Measurements from ENCODE around the gene FMN1. TPM values are rescaled to one million over a fixed set of nuclear protein-coding genes. Genes with fewer than 3 reads are reported as not detected.

FMN1 gene
- total and polyA plus RNA-seq, 10 donors = 0.43 to 42.1 (median 8.6) TPM

DNA sequence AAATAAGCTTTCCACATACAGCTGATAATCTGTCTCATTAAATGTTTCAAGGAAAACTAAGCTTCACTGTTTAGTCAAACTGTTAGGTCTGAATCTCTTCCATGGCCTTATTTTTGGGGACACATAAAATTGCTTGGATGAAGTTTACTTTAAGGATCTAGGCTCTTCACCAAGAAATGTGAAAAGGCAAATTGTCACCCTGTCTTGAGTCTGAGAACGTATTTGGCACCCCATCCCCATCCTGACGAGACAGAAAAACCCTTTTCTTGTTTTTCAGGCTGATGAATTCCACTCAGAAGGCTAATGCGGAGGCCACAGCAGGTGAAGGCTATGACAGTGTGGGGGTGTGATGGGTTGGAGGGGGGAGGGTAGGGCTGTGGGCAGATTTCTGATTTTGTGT is 250.1 kb downstream of the FMN1 start:
- H3K36me3 ChIP-seq = no peaks in the 10 kb centered on the region
- no peak overlapping the region for H3K27ac ChIP-seq
- H3K27me3 ChIP-seq (replicated peaks in 1 of 7) = no peaks in the 10 kb centered on the region
- H3K9me3 ChIP-seq = peaks cover 0 to 4% (median 0%) of the 10 kb centered on the region in 8 donors
- intact Hi-C loops (cut with DNase I; ENCODE audit: low total_unique reads) = no loop called here
- WGBS, 5 donors = 77 to 93% (median 89%) methylated on average over 3 of the region's 3 CpGs
- no peak for DNase-seq
- H3K4me1 ChIP-seq = no peaks in the 10 kb centered on the region
- H3K4me3 ChIP-seq = no peak overlapping the region
- TF ChIP-seq POLR2A (IDR thresholded peaks at IDR 0.05) (no peak), CTCF (IDR thresholded peaks at IDR 0.05 in 8 of 11, conservative IDR thresholded peaks at IDR 0.05 in 3 of 11) (no peak), POLR2AphosphoS5 (IDR thresholded peaks at IDR 0.05) (no peak)

DNA sequence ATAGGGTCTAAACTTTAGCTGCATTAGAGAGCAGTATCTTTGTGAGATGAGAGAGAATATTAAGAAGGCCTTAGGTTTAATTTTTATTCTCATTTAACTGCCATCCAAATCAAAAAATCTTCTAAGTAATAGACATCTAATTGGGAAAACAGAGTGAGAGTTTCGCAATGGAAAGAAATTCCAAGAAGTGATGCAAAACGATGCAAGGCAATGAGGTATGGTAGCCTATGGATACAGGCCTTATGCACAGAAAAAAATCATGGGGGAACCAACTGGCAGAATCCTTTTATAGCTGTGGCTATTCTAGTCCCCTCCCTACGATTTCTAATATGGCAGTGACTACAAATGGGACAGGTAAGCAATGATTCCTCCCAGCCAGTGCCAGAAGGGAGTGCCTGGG is 250.8 kb downstream of the FMN1 start:
- Histone ChIP-seq H3K27me3 (replicated peaks in 1 of 7) (no peaks in the 10 kb centered on the region), H3K9me3 (no peaks in the 10 kb centered on the region), H3K4me3 (no peak overlapping the region), H3K27ac (no peak overlapping the region), H3K36me3 (no peaks in the 10 kb centered on the region), H3K4me1 (no peaks in the 10 kb centered on the region)
- intact Hi-C loops (cut with DNase I; ENCODE audit: low total_unique reads) = no loop called here
- WGBS, 5 donors = 73 to 89% (median 82%) methylated on average over 3 of the region's 3 CpGs
- no peak for TF ChIP-seq POLR2AphosphoS5 (IDR thresholded peaks at IDR 0.05)
- TF ChIP-seq POLR2A (IDR thresholded peaks at IDR 0.05) = no peak
- TF ChIP-seq CTCF (IDR thresholded peaks at IDR 0.05 in 8 of 11, conservative IDR thresholded peaks at IDR 0.05 in 3 of 11) = no peak
- no peak for DNase-seq

DNA sequence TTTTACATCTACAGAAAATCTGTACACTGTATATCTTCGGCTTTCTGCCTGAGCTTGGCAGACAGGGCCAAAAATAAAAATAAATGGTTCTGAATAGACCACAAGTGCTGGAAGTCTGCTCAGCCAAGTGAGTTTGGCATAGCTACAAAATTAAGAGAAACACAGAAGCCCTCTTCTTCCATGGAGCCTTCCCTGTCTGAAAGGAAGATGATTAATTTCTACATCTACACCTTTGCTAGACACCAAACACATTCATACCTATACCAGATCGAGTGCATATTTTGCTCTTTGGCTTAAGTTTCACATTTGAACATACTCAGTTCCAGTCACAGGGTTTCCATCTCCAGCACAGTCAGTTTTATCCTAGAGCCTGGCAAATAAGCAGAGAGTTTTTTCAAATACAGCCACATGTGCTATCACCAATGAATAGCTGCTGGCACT is 252.1 kb downstream of the FMN1 start:
- TF ChIP-seq POLR2A (IDR thresholded peaks at IDR 0.05) = no peak
- TF ChIP-seq CTCF (IDR thresholded peaks at IDR 0.05 in 8 of 11, conservative IDR thresholded peaks at IDR 0.05 in 3 of 11) = no peak
- no peak for TF ChIP-seq POLR2AphosphoS5 (IDR thresholded peaks at IDR 0.05)
- intact Hi-C loops (cut with DNase I; ENCODE audit: low total_unique reads) = no loop called here
- Histone ChIP-seq H3K4me3 (no peak overlapping the region), H3K27ac (no peak overlapping the region), H3K27me3 (replicated peaks in 1 of 7) (peaks cover 0 to 5% (median 0%) of the 10 kb centered on the region in 7 donors), H3K4me1 (no peaks in the 10 kb centered on the region), H3K9me3 (no peaks in the 10 kb centered on the region), H3K36me3 (no peaks in the 10 kb centered on the region)
- WGBS, 5 donors = 56 to 75% (median 69%) methylated on average over 2 of the region's 2 CpGs
- no peak for DNase-seq

DNA sequence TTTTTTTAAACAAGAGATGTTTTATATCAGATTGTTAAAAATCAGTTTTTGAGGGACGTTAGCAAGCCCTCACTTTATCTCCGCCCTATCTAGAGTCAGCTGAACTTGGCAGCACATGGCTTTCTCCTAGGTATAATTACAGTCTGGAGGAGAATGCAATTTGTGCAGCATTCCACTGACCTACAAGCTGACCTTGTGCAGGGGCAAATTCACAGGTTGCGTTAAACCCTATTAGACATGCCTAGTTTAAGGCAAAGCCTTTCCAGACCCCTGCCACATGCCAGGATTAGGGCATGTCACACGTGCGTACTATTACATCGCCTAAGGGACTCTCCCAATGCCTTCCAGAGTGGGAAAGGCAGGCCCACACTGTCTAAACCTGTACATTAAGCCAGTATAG is 252.7 kb downstream of the FMN1 start:
- TF ChIP-seq POLR2A (IDR thresholded peaks at IDR 0.05) = no peak
- TF ChIP-seq POLR2AphosphoS5 (IDR thresholded peaks at IDR 0.05) = no peak
- TF ChIP-seq CTCF (IDR thresholded peaks at IDR 0.05 in 8 of 11, conservative IDR thresholded peaks at IDR 0.05 in 3 of 11) = no peak
- no peak for DNase-seq
- Histone ChIP-seq H3K4me3 (no peak overlapping the region), H3K27ac (no peak overlapping the region), H3K36me3 (no peaks in the 10 kb centered on the region), H3K9me3 (no peaks in the 10 kb centered on the region), H3K4me1 (no peaks in the 10 kb centered on the region), H3K27me3 (replicated peaks in 1 of 7) (peaks cover 0 to 5% (median 0%) of the 10 kb centered on the region in 7 donors)
- WGBS, 5 donors = 75 to 87% (median 84%) methylated on average over 6 of the region's 6 CpGs
- intact Hi-C loops (cut with DNase I; ENCODE audit: low total_unique reads) = no loop called here
